Measurements from ENCODE around the gene OPN4. TPM values are rescaled to one million over a fixed set of nuclear protein-coding genes. Genes with fewer than 3 reads are reported as not detected.

Gene OPN4
- total RNA-seq, 6 donors from 2014 or later, result not detected

DNA sequence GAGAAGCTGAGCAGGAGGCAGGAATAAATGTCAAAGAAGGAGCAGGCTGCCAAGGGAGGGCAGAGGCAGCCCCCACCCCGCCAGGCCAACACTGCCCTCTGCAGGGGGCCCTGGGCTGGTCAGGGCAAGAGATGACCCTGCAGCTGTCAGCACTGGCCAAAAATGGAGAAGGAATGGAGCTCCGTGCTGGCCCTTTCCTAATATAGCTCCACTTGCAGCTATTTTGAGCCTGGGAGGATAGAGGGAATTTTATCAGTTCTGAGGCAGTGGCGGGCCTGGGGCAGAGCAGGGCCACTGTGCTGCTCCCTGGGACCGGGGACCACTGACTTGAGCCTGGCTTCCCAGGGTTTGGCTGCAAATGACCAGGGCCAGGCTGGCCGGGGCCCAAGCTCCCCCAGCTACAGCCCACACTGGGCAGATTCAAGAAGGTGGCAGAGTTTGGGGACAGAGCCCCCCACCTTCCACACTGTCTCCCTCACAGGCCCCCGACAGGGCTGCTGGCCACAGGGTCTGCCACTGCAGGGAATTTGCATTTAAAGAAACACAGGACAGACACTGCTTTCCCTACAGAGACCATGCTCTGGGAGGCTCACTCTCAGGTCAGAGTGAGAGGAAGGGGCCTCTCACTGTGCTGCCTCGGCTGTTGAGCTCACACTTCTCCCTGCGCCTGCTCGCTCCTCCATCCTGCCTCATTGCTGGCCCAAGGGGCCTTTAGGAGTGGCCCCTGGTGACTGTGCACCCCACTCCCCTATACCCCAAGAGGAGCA lies 30.2 kb downstream of the OPN4 start:
- Histone ChIP-seq H3K4me1 (peaks cover 7 to 23% (median 11%) of the 10 kb centered on the region in 4 donors), H3K9me3 (no peaks in the 10 kb centered on the region), H3K27ac (peak overlapping the region in 1 of 4 donors; percentile 49), H3K36me3 (no peaks in the 10 kb centered on the region), H3K4me3 (no peak overlapping the region), H3K27me3 (no peaks in the 10 kb centered on the region)
- no peak for DNase-seq
- TF ChIP-seq, protein P1, sequence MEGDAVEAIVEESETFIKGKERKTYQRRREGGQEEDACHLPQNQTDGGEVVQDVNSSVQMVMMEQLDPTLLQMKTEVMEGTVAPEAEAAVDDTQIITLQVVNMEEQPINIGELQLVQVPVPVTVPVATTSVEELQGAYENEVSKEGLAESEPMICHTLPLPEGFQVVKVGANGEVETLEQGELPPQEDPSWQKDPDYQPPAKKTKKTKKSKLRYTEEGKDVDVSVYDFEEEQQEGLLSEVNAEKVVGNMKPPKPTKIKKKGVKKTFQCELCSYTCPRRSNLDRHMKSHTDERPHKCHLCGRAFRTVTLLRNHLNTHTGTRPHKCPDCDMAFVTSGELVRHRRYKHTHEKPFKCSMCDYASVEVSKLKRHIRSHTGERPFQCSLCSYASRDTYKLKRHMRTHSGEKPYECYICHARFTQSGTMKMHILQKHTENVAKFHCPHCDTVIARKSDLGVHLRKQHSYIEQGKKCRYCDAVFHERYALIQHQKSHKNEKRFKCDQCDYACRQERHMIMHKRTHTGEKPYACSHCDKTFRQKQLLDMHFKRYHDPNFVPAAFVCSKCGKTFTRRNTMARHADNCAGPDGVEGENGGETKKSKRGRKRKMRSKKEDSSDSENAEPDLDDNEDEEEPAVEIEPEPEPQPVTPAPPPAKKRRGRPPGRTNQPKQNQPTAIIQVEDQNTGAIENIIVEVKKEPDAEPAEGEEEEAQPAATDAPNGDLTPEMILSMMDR (IDR thresholded peaks at IDR 0.05), result peak in 5 of 6 experiments; percentile 15 to 28 (median 18)
- no peak for TF ChIP-seq POLR2AphosphoS5 (IDR thresholded peaks at IDR 0.05)
- ATAC-seq (ENCODE audit: low FRiP score in 2 of 2), result no peak
- WGBS, 2 donors, result 42 to 58% methylated on average over 6 to 9 of the region's 9 CpGs

DNA sequence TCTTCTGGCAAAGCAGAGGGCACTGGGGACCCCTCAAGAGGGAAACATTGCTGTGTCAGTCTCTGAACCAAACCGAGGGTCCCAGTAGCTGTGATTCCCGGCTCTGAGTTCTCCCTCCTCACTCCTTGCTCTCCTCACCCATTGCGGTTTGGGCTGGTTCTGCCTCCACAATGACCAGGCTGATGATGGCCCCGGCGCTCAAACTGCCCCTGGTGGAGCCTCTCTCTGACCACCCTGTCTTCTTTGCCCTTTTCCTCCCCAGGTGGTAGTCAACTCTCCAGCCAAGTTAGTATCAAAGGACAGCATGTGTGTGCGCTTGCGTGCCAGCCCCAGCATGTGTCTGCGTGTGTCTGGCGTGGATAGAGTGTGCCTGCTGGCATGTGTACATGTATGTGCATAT lies 31.1 kb downstream of the OPN4 start:
- Histone ChIP-seq H3K27me3 (no peaks in the 10 kb centered on the region), H3K27ac (no peak overlapping the region), H3K4me1 (peaks cover 7 to 23% (median 11%) of the 10 kb centered on the region in 4 donors), H3K4me3 (no peak overlapping the region), H3K36me3 (no peaks in the 10 kb centered on the region), H3K9me3 (no peaks in the 10 kb centered on the region)
- TF ChIP-seq, protein P1 (IDR thresholded peaks at IDR 0.05), result no peak
- TF ChIP-seq POLR2A (IDR thresholded peaks at IDR 0.05), result no peak
- no peak for TF ChIP-seq POLR2AphosphoS5 (IDR thresholded peaks at IDR 0.05)
- no peak for TF ChIP-seq EP300 (IDR thresholded peaks at IDR 0.05)
- ATAC-seq (ENCODE audit: low FRiP score in 2 of 2) (no peak), DNase-seq (no peak)
- 85 to 90% methylated on average over 8 to 9 of the region's 9 CpGs for WGBS, 2 donors

DNA sequence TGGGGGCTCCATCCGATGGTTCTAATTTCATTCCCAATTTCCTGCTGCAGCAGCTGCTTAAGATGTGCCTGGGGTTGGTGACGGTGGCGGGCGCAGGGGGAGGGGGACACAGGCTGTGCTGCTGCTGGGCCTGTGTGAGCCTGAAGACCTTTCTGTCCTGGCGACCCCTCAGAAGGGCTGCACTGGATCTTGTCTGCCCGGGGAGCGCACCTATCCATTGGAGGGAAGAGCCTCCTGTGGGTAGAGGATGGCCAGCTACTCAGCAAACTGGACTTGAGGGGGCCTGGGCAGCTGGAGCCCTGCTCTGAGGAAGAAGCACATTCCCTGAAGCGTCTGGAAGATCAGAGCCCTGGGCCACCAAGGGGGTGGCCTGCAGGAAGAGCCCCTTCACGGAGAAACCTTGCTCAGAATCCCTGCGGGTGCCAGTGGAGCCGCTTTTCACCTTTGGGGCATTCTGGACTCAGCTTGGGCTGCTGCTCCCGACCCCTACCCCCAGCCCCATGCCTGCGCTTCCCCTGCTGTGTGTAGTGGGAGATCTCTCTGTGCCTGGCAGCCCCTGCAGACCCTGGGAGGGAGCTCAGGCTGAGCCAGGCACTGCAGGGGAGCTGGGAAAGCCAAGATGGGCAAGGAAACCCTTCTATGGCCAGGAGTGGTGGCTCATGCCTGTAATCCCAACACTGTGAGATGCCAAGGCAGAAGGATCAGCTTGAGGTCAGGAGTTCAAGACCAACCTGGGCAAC lies 31.7 kb downstream of the OPN4 start:
- Histone ChIP-seq H3K36me3 (no peaks in the 10 kb centered on the region), H3K4me3 (no peak overlapping the region), H3K27me3 (no peaks in the 10 kb centered on the region), H3K9me3 (no peaks in the 10 kb centered on the region), H3K27ac (no peak overlapping the region), H3K4me1 (peaks cover 7 to 23% (median 11%) of the 10 kb centered on the region in 4 donors)
- TF ChIP-seq POLR2AphosphoS5 (IDR thresholded peaks at IDR 0.05) (no peak), EP300 (IDR thresholded peaks at IDR 0.05) (no peak), POLR2A (IDR thresholded peaks at IDR 0.05) (no peak)
- TF ChIP-seq, protein P1 (IDR thresholded peaks at IDR 0.05), result no peak
- ATAC-seq (ENCODE audit: low FRiP score in 2 of 2), result no peak
- 73 to 79% methylated on average over 2 to 10 of the region's 13 CpGs for WGBS, 2 donors
- no peak for DNase-seq

DNA sequence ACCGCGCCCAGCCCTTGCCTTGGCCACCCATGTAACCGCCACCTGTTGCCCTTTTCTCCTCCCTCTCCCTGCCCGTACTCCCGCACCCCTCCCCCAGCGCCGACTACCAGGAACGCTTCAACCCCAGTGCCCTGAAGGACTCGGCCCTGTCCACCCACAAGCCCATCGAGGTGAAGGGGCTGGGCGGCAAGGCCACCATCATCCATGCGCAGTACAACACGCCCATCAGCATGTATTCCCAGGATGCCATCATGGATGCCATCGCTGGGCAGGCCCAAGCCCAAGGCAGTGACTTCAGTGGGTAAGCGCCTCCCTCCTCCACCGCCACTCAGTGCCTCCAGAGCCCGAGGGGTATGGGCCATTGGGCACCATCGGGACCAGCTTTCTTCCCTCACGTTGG lies 32.6 kb downstream of the OPN4 start:
- no peak overlapping the region for H3K27ac ChIP-seq
- no peak for ATAC-seq (ENCODE audit: low FRiP score in 2 of 2)
- peaks cover 7 to 23% (median 11%) of the 10 kb centered on the region in 4 donors for H3K4me1 ChIP-seq
- DNase-seq, result no peak
- no peak overlapping the region for H3K4me3 ChIP-seq
- no peaks in the 10 kb centered on the region for H3K36me3 ChIP-seq
- no peaks in the 10 kb centered on the region for H3K9me3 ChIP-seq
- TF ChIP-seq, protein P1 (IDR thresholded peaks at IDR 0.05), result no peak
- TF ChIP-seq POLR2A (IDR thresholded peaks at IDR 0.05) (no peak), POLR2AphosphoS5 (IDR thresholded peaks at IDR 0.05) (no peak)
- no peaks in the 10 kb centered on the region for H3K27me3 ChIP-seq
- WGBS, 2 donors, result 87 to 94% methylated on average over 14 to 15 of the region's 19 CpGs

All from upper lobe of left lung (tissue), 6 donors.